Prostate gland (tissue), 2 donors: ENCODE results near the gene TMEM62. TPM values are rescaled to one million over a fixed set of nuclear protein-coding genes. Genes with fewer than 3 reads are reported as not detected.
"Not testable (repeated sequence)": the region's sequence is repeated elsewhere in the genome, so short reads cannot be mapped to it uniquely, and the experiment has no call there.

Experiments used
- DNase-seq: peaks from one replicate; pipeline ENCODE4 v3.0.0-alpha.2; 2019; ENCODE audit warnings: low spot score
- H3K27ac ChIP-seq, 2 donors: fragments of 200-600 bp; sonication (generic); 2 replicates each; pipeline ENCODE4 v1.5.1; 2017 to 2019
- H3K27me3 ChIP-seq: fragments of 200-600 bp; sonication (generic); replicated peaks from 2 replicates; pipeline ENCODE4 v1.5.1; 2019; ENCODE audit not compliant: insufficient read depth
- H3K36me3 ChIP-seq, 2 donors: fragments of 200-600 bp; sonication (generic); 1 replicate in 1 of 2; 2 replicates in 1 of 2; pipeline versions ENCODE4 v1.5.1 to v1.8.1; 2017 to 2019
- H3K4me1 ChIP-seq: fragments of 200-600 bp; sonication (generic); replicated peaks from 2 replicates; pipeline ENCODE4 v1.5.1; 2019
- H3K4me3 ChIP-seq, 2 donors: fragments of 200-600 bp; sonication (generic); 2 replicates each; pipeline ENCODE4 v1.5.1; 2017 to 2019
- H3K9me3 ChIP-seq: fragments of 200-600 bp; sonication (generic); 2 replicates; pipeline ENCODE4 v1.5.1; 2017
- CTCF ChIP-seq, 4 experiments: fragments of 200-600 bp in 2 of 4; fragments of 450-650 bp in 2 of 4; sonication (generic) in 2 of 4; IDR thresholded peaks; 1 replicate in 3 of 4; 2 replicates in 1 of 4; pipeline ENCODE4 v1.5.1; 2016 to 2019; ENCODE audit warnings: antibody characterized with exemption in 4 of 4, mild to moderate bottlenecking in 2 of 4, moderate library complexity in 2 of 4
- POLR2A ChIP-seq: fragments of 450-650 bp; IDR thresholded peaks from one replicate; pipeline ENCODE4 v1.6.1; 2016; ENCODE audit warnings: antibody characterized with exemption, mild to moderate bottlenecking
- POLR2AphosphoS5 ChIP-seq: sonication (generic); formaldehyde crosslinking; IDR thresholded peaks from one replicate; pipeline ENCODE4 v1.6.1; 2017; ENCODE audit warnings: antibody characterized with exemption
- WGBS: methylation state at CpG from one replicate; pipeline ENCODE4 v1.1.5; 2018; 5-methylcytosine and 5-hydroxymethylcytosine counted together
- intact Hi-C: fragments of 100-400 bp; cut with DNase I; formaldehyde crosslinking; loops from one replicate; pipeline ENCODE4 v1.14.2; 2022
- total RNA-seq, 2 donors: library from RNA; depleted of rRNA; stranded (reverse); fragments of >200 nt; gene quantifications; one replicate each; pipeline ENCODE4 v1.1.0, GENCODE V29; 2016

TMEM62 gene
- total RNA-seq, 2 donors from 2014 or later: 34.4 to 35.4 TPM

- no peak for DNase-seq
- Histone ChIP-seq H3K4me3 (no peak overlapping the region), H3K27ac (no peak overlapping the region), H3K9me3 (no peaks in the 10 kb centered on the region), H3K27me3 (no peaks in the 10 kb centered on the region), H3K4me1 (no peaks in the 10 kb centered on the region), H3K36me3 (no peaks in the 10 kb centered on the region)
- 90% methylated on average over 6 of the region's 6 CpGs for whole genome bisulfite sequencing
- TF ChIP-seq POLR2AphosphoS5 (no peak), POLR2A (no peak), CTCF (IDR thresholded peaks at IDR 0.05) (no peak)
- intact Hi-C loops: no loop called here
Observed at GRCh38 chr15:43126356-43126755, 7.0 kb upstream of the TMEM62 start.

GRCh38 chr15:43127752-43128151 lies 5.6 kb upstream of the TMEM62 start:
- WGBS: 55% methylated on average over 2 of the region's 2 CpGs
- DNase-seq: peak; percentile 42
- peak overlapping the region; percentile 19 to 27 for H3K27ac ChIP-seq

GRCh38 chr15:43128174-43128979 lies 5.0 kb upstream of the TMEM62 start:
- H3K9me3 ChIP-seq, H3K4me3 ChIP-seq, H3K36me3 ChIP-seq, DNase-seq, H3K27me3 ChIP-seq, H3K4me1 ChIP-seq, intact Hi-C loops: not testable (repeated sequence)
- H3K27ac ChIP-seq: peak overlapping the region; percentile 19 to 27
- WGBS: 64% methylated on average over 10 of the region's 10 CpGs

More at GRCh38 chr15:43127752-43128151, 5.6 kb upstream of the TMEM62 start:
- Histone ChIP-seq H3K4me3 (no peak overlapping the region), H3K27me3 (no peaks in the 10 kb centered on the region), H3K36me3 (no peaks in the 10 kb centered on the region), H3K4me1 (no peaks in the 10 kb centered on the region), H3K9me3 (no peaks in the 10 kb centered on the region)
- intact Hi-C loops: no loop called here
- TF ChIP-seq POLR2AphosphoS5: peak; percentile 93
- TF ChIP-seq POLR2A: no peak

- 97% methylated on average over 4 of the region's 4 CpGs for WGBS
Observed at GRCh38 chr15:43128980-43129335, 4.4 kb upstream of the TMEM62 start.

GRCh38 chr15:43132830-43133429 lies 456 bp upstream of the TMEM62 start:
- Histone ChIP-seq H3K27ac (peak overlapping the region; percentile 73 to 76), H3K36me3 (no peaks in the 10 kb centered on the region), H3K27me3 (no peaks in the 10 kb centered on the region), H3K4me1 (peaks cover 3% of the 10 kb centered on the region), H3K4me3 (peak overlapping the region; percentile 75 to 81), H3K9me3 (no peaks in the 10 kb centered on the region)
- 40% methylated on average over 20 of the region's 20 CpGs for WGBS
- intact Hi-C loops: loop anchor here (5.0 kb wide), 1 partner anchor 54 kb away; the partner anchor contains the start of gene CCNDBP1
- DNase-seq: no peak
- TF ChIP-seq POLR2AphosphoS5 (no peak), CTCF (IDR thresholded peaks at IDR 0.05) (no peak), POLR2A (no peak)

More at GRCh38 chr15:43128980-43129335, 4.4 kb upstream of the TMEM62 start:
- intact Hi-C loops: no loop called here
- no peak for TF ChIP-seq POLR2A
- TF ChIP-seq POLR2AphosphoS5: no peak
- no peak for TF ChIP-seq CTCF (IDR thresholded peaks at IDR 0.05)
- Histone ChIP-seq H3K27me3 (no peaks in the 10 kb centered on the region), H3K27ac (no peak overlapping the region), H3K36me3 (no peaks in the 10 kb centered on the region), H3K4me3 (no peak overlapping the region), H3K4me1 (no peaks in the 10 kb centered on the region), H3K9me3 (no peaks in the 10 kb centered on the region)
- DNase-seq: no peak
